ENCODE measurements around the gene VWA5B2.
A peak's percentile ranks its signal among the peaks of the same experiment; 100 is the strongest.

VWA5B2 gene

GRCh38 chr3:184229394-184230080 lies at the start of gene VWA5B2:
VWA5B2 (plus strand) TSS chr3:184229585; CDS start chr3:184230529, 944 bp downstream.
- peak within 1 kb of the TSS; percentile 10 to 74 (median 44); a peak in 18 of 22 replicates for H3K9ac ChIP-seq
- peaks cover 0 to 57% (median 26%) of the 10 kb centered on the region in 11 experiments; a peak in 19 of 22 replicates for H4K20me1 ChIP-seq
- H3K27ac ChIP-seq = peak within 1 kb of the TSS in 1 of 11 experiments; percentile 61; a peak in 2 of 22 replicates
- TF ChIP-seq Cebpa-rat (IDR thresholded peaks at IDR 0.05) = no peak
- H3K27me3 ChIP-seq = peaks cover 47 to 56% (median 53%) of the 10 kb centered on the region in 11 experiments
- H3K9me3 ChIP-seq (replicated peaks in 1 of 11) = no peaks in the 10 kb centered on the region
- peaks cover 21 to 59% (median 42%) of the 10 kb centered on the region in 10 experiments for H3K4me1 ChIP-seq
- H3K4me3 ChIP-seq = peak within 1 kb of the TSS; percentile 58 to 75 (median 68)
- peak within 1 kb of the TSS; percentile 97 to 100 (median 100) for H3K4me2 ChIP-seq
- H3K36me3 ChIP-seq = no peaks in the 10 kb centered on the region

GRCh38 chr3:184180165-184180564 lies 49.2 kb upstream of the VWA5B2 start:
- Histone ChIP-seq H3K4me1 (peaks cover 31 to 93% (median 44%) of the 10 kb centered on the region in 10 experiments), H3K4me2 (peak overlapping the region in 4 of 11 experiments; percentile 50 to 99 (median 97); a peak in 8 of 22 replicates), H3K27me3 (no peaks in the 10 kb centered on the region), H3K9me3 (replicated peaks in 1 of 11) (no peaks in the 10 kb centered on the region), H3K36me3 (peaks cover 78 to 85% (median 82%) of the 10 kb centered on the region in 11 experiments), H3K27ac (peak overlapping the region in 4 of 11 experiments; percentile 66 to 92 (median 72); a peak in 7 of 22 replicates), H3K4me3 (peak overlapping the region in 2 of 10 experiments; percentile 26 to 45; a peak in 3 of 20 replicates), H4K20me1 (peaks cover 12 to 50% (median 31%) of the 10 kb centered on the region in 11 experiments; a peak in 17 of 22 replicates), H3K9ac (peak overlapping the region in 6 of 11 experiments; percentile 1 to 68 (median 45); a peak in 8 of 22 replicates)
- no peak for TF ChIP-seq Cebpa-rat (IDR thresholded peaks at IDR 0.05)

- peak overlapping the region in 1 of 11 experiments; percentile 92; a peak in 2 of 22 replicates for H3K27ac ChIP-seq
- TF ChIP-seq Cebpa-rat (IDR thresholded peaks at IDR 0.05) = no peak
Observed at GRCh38 chr3:184181596-184181995, 47.8 kb upstream of the VWA5B2 start.

GRCh38 chr3:184183679-184184078 lies 45.7 kb upstream of the VWA5B2 start:
- Histone ChIP-seq H3K9me3 (replicated peaks in 1 of 11) (no peaks in the 10 kb centered on the region), H4K20me1 (peaks cover 20 to 40% (median 34%) of the 10 kb centered on the region in 11 experiments; a peak in 20 of 22 replicates), H3K4me3 (no peak overlapping the region), H3K4me2 (no peak overlapping the region), H3K4me1 (peaks cover 22 to 87% (median 36%) of the 10 kb centered on the region in 10 experiments), H3K27me3 (no peaks in the 10 kb centered on the region), H3K36me3 (peaks cover 72 to 80% (median 76%) of the 10 kb centered on the region in 11 experiments), H3K27ac (no peak overlapping the region), H3K9ac (peak overlapping the region in 1 of 11 experiments; percentile 42; a peak in 2 of 22 replicates)
- TF ChIP-seq Cebpa-rat (IDR thresholded peaks at IDR 0.05) = no peak

More at GRCh38 chr3:184181596-184181995, 47.8 kb upstream of the VWA5B2 start:
- Histone ChIP-seq H3K36me3 (peaks cover 78 to 85% (median 82%) of the 10 kb centered on the region in 11 experiments), H3K9me3 (replicated peaks in 1 of 11) (no peaks in the 10 kb centered on the region), H3K4me1 (peaks cover 23 to 90% (median 36%) of the 10 kb centered on the region in 10 experiments), H3K27me3 (no peaks in the 10 kb centered on the region), H3K4me3 (0 out of 20 replicates have a peak overlapping the region, but pooled peaks of 1 of the 10 experiments have one; percentile 45), H4K20me1 (peaks cover 16 to 40% (median 31%) of the 10 kb centered on the region in 11 experiments; a peak in 17 of 22 replicates), H3K9ac (peak overlapping the region in 2 of 11 experiments; percentile 7 to 68; a peak in 1 of 22 replicates), H3K4me2 (peak overlapping the region in 3 of 11 experiments; percentile 97 to 99 (median 97); a peak in 6 of 22 replicates)

GRCh38 chr3:184184546-184185230 lies 44.7 kb upstream of the VWA5B2 start:
- H3K4me2 ChIP-seq = peak overlapping the region; percentile 77 to 96 (median 90); a peak in 21 of 22 replicates
- peak overlapping the region in 9 of 11 experiments; percentile 80 to 94 (median 84); a peak in 15 of 22 replicates for H3K27ac ChIP-seq
- peaks cover 72 to 80% (median 76%) of the 10 kb centered on the region in 11 experiments for H3K36me3 ChIP-seq
- peak overlapping the region in 10 of 11 experiments; percentile 42 to 92 (median 88); a peak in 17 of 22 replicates for H3K9ac ChIP-seq
- no peaks in the 10 kb centered on the region for H3K9me3 ChIP-seq (replicated peaks in 1 of 11)
- peaks cover 22 to 49% (median 39%) of the 10 kb centered on the region in 11 experiments; a peak in 21 of 22 replicates for H4K20me1 ChIP-seq
- H3K4me1 ChIP-seq = peaks cover 22 to 80% (median 34%) of the 10 kb centered on the region in 10 experiments
- peak overlapping the region in 2 of 10 experiments; percentile 47 to 97; a peak in 1 of 20 replicates for H3K4me3 ChIP-seq
- no peaks in the 10 kb centered on the region for H3K27me3 ChIP-seq
- no peak for TF ChIP-seq Cebpa-rat (IDR thresholded peaks at IDR 0.05)

- peak overlapping the region; percentile 77 to 100 (median 90) for H3K4me2 ChIP-seq
- H3K9ac ChIP-seq = peak overlapping the region; percentile 83 to 92 (median 90)
- no peaks in the 10 kb centered on the region for H3K9me3 ChIP-seq (replicated peaks in 1 of 11)
- peaks cover 22 to 53% (median 43%) of the 10 kb centered on the region in 11 experiments; a peak in 21 of 22 replicates for H4K20me1 ChIP-seq
- no peak for TF ChIP-seq Cebpa-rat (IDR thresholded peaks at IDR 0.05)
- H3K4me3 ChIP-seq = peak overlapping the region; percentile 80 to 99 (median 90)
- peaks cover 72 to 80% (median 76%) of the 10 kb centered on the region in 11 experiments for H3K36me3 ChIP-seq
- peak overlapping the region; percentile 80 to 94 (median 84) for H3K27ac ChIP-seq
- peaks cover 22 to 71% (median 30%) of the 10 kb centered on the region in 10 experiments for H3K4me1 ChIP-seq
- no peaks in the 10 kb centered on the region for H3K27me3 ChIP-seq
Observed at GRCh38 chr3:184185461-184186183, 43.8 kb upstream of the VWA5B2 start.

- H3K4me3 ChIP-seq = peak within 1 kb of the TSS; percentile 80 to 99 (median 90)
- no peak for TF ChIP-seq Cebpa-rat (IDR thresholded peaks at IDR 0.05)
- no peaks in the 10 kb centered on the region for H3K9me3 ChIP-seq (replicated peaks in 1 of 11)
- peak within 1 kb of the TSS; percentile 80 to 94 (median 84) for H3K27ac ChIP-seq
- peak within 1 kb of the TSS; percentile 93 to 100 (median 97) for H3K4me2 ChIP-seq
- H3K4me1 ChIP-seq = peaks cover 22 to 63% (median 30%) of the 10 kb centered on the region in 10 experiments
- H3K36me3 ChIP-seq = peaks cover 72 to 80% (median 76%) of the 10 kb centered on the region in 11 experiments
- peaks cover 22 to 52% (median 49%) of the 10 kb centered on the region in 11 experiments; a peak in 21 of 22 replicates for H4K20me1 ChIP-seq
- peak within 1 kb of the TSS; percentile 83 to 92 (median 90) for H3K9ac ChIP-seq
- no peaks in the 10 kb centered on the region for H3K27me3 ChIP-seq
Observed at GRCh38 chr3:184186184-184186901, 43.0 kb upstream of the VWA5B2 start, which contains the start of gene ABCF3. ABCF3 (plus strand) TSS chr3:184186199; CDS start chr3:184186208, 9 bp downstream.

Data from BLaER1 treated with 17β-estradiol and CSF1 and Interleukin-3, amounts not matched to agents 10 nM and 100 nM (cell line).